IPS-18a (cell line): Measurements from ENCODE around the gene ZNF608.

Source experiments
- H3K27ac ChIP-seq: one replicate; pipeline ENCODE4 v1.5.1; 2013; ENCODE audit warnings: low read length
- H3K27me3 ChIP-seq: one replicate; pipeline ENCODE4 v1.6.1; 2013; ENCODE audit warnings: mild to moderate bottlenecking, low read length; ENCODE audit not compliant: control insufficient read depth, insufficient read depth
- H3K36me3 ChIP-seq: one replicate; pipeline ENCODE4 v1.6.1; 2013; ENCODE audit warnings: low read depth, low read length; ENCODE audit not compliant: control insufficient read depth
- H3K4me1 ChIP-seq: one replicate; pipeline ENCODE4 v1.6.1; 2013; ENCODE audit warnings: low read depth, low read length; ENCODE audit not compliant: control insufficient read depth
- H3K4me3 ChIP-seq: one replicate; pipeline ENCODE4 v1.5.1; 2013; ENCODE audit warnings: low read length
- H3K9ac ChIP-seq: one replicate; pipeline ENCODE4 v1.6.1; 2013; ENCODE audit warnings: mild to moderate bottlenecking, low read length, moderate library complexity
- H3K9me3 ChIP-seq: one replicate; pipeline ENCODE4 v1.6.1; 2013; ENCODE audit warnings: low read depth, low read length; ENCODE audit not compliant: control insufficient read depth

Gene ZNF608

DNA sequence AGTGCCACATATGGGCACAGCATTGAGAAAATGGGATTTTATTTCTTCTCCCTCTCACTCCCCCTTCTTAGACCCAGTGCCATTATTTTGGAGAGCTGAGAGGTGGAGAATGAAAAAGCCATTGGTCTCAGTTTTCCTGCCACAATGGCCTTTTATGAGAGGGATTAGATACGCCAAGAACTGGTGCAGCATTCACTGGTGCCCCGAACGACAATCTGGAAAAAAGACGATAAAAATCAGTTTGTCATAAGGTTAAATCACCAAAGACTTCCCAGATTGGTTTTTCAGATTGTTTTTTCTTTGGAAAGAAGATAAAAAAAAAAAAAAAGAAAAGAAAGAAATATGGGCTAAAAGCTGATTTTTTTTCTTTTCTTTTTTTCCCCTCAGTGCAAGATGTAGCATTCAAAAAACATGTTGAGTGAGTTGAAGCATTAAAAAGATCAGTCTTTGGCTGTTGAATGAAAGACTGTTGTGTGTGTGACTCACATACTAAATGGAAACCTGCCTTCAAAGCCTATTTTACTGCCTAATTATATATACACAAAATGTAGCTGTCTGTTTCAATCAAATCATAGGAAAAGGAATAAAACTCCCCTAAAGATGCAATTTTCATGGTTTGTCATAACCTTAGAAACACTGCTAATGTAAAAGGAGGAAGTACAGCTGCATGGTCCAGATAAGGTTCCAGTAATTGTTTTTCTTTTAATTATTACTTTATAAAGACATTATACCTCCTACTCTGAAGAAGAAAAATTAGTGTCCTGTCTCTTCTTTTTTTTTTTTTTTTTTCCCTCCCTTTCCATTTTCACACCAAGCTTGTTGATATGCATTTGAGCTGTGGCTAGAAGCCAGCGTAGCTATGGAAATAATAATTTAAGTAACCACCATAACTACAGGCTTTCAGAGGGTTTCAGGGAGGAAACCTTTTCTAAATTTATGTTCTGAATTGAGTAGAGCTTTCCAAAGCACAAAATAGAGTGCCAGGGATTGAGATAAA lies 27.2 kb upstream of the ZNF608 start:
- Histone ChIP-seq H3K4me1 (peaks cover 24% of the 10 kb centered on the region), H3K27me3 (no peaks in the 10 kb centered on the region), H3K9ac (no peak overlapping the region), H3K36me3 (no peaks in the 10 kb centered on the region), H3K27ac (no peak overlapping the region), H3K4me3 (no peak overlapping the region), H3K9me3 (no peaks in the 10 kb centered on the region)

DNA sequence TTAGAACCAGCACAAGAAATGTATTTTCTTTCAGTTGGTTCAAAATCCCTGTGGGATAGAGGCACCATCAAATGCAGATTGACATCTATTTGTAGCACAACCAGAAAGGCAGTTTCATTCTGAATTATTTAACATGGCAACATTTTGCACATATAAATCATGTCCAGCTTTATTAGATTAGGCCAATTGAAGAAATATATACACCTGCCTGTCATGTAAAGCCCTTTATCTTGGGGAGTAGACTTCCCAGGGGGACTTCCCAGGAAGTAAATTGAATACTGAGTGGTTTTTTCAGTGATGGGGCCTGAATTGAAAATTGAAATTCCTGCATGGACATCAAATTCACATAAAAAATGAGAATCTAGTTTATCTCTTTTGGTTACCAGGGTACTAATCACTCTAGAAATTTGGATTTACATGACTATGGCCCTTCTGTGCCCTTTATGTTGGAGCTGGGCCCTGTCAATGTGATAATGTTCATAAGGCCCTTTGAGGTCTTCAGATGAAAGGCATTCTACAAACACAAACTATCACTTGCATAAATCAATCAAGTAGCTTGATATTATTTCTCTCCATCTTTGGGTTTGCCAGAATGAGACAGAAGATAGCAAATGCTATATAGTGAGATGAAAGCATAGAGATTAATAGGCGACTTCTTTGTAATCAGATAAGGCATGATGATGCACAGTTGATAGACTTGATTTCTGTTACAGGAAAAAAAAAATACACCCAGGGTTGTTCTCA lies 26.2 kb upstream of the ZNF608 start:
- H3K27ac ChIP-seq, result no peak overlapping the region
- H3K4me1 ChIP-seq, result peaks cover 24% of the 10 kb centered on the region
- H3K9ac ChIP-seq, result no peak overlapping the region
- no peak overlapping the region for H3K4me3 ChIP-seq
- H3K9me3 ChIP-seq, result no peaks in the 10 kb centered on the region
- no peaks in the 10 kb centered on the region for H3K27me3 ChIP-seq
- no peaks in the 10 kb centered on the region for H3K36me3 ChIP-seq

DNA sequence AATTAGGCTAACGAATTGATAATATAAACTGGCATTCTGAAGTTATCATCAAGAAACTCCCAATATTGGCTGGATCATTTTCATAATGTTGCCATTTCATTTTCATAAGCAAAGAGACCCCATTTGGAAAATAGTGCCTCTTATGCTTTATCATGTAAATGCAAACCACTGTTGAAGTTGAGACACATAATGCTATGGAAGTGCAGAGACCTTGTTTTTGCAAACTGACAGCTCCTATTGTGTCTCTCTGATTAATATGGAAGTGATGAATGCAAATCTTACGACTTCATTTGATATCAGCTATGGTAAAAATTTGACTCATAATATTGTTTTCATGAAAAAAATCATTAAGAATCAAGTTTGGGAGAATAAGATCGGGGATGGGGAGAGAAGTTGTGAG lies 25.3 kb upstream of the ZNF608 start:
- Histone ChIP-seq H3K4me1 (peaks cover 24% of the 10 kb centered on the region), H3K27ac (no peak overlapping the region), H3K9me3 (no peaks in the 10 kb centered on the region), H3K27me3 (no peaks in the 10 kb centered on the region), H3K36me3 (no peaks in the 10 kb centered on the region), H3K4me3 (no peak overlapping the region), H3K9ac (no peak overlapping the region)

- H3K27ac ChIP-seq, result no peak overlapping the region
- no peaks in the 10 kb centered on the region for H3K27me3 ChIP-seq
- H3K9me3 ChIP-seq, result no peaks in the 10 kb centered on the region
- H3K4me3 ChIP-seq, result no peak overlapping the region
- H3K9ac ChIP-seq, result no peak overlapping the region
- no peaks in the 10 kb centered on the region for H3K4me1 ChIP-seq
- no peaks in the 10 kb centered on the region for H3K36me3 ChIP-seq
Measured at GRCh38 chr5:124764992-124765611, 18.7 kb upstream of the ZNF608 start.

- no peak overlapping the region for H3K9ac ChIP-seq
- H3K4me3 ChIP-seq, result no peak overlapping the region
- H3K27me3 ChIP-seq, result no peaks in the 10 kb centered on the region
- H3K36me3 ChIP-seq, result no peaks in the 10 kb centered on the region
- no peaks in the 10 kb centered on the region for H3K4me1 ChIP-seq
- H3K27ac ChIP-seq, result no peak overlapping the region
- H3K9me3 ChIP-seq, result no peaks in the 10 kb centered on the region
Measured at GRCh38 chr5:124764585-124764984, 18.1 kb upstream of the ZNF608 start.

DNA sequence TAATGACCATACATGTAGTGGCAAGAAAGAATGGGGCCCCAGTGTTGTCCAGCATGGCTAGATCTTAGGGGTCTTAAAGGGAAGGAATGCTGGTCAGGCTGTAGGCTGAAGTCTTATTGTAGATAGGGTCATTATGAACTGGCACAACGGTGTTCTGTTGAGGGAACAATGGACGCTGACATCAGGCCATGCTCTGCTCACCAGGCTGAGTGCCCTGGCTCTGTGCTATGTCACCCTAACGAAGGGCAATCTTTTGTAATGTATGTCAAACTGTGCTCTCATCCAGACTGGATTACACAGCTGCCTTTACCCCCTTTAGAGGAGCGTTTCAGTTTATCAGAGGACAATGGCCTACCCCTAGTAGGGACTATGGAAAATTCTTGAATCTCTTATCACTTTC lies 14.6 kb upstream of the ZNF608 start:
- no peak overlapping the region for H3K27ac ChIP-seq
- no peak overlapping the region for H3K4me3 ChIP-seq
- H3K4me1 ChIP-seq, result no peaks in the 10 kb centered on the region
- H3K9me3 ChIP-seq, result no peaks in the 10 kb centered on the region
- H3K9ac ChIP-seq, result no peak overlapping the region
- H3K36me3 ChIP-seq, result no peaks in the 10 kb centered on the region
- no peaks in the 10 kb centered on the region for H3K27me3 ChIP-seq

DNA sequence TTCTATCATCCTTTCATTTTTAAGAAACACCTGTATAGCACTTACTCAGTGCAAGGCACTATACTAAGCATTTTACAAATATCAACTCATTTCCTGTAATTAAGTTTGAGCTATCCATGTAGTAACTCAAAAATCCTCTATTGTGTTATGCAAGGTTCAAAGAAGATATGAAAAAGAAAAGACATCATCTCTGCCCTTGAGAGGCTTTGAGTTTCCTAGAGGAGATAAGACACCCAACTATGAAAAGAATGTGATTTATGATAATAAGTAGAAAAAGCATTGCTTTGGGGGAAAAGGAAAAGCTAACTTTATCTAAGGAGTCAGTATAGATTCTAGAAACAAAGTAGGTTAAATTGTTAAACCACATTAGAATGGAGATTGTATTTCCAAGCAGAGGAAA lies 14.2 kb upstream of the ZNF608 start:
- H3K4me1 ChIP-seq, result no peaks in the 10 kb centered on the region
- H3K9me3 ChIP-seq, result no peaks in the 10 kb centered on the region
- H3K9ac ChIP-seq, result no peak overlapping the region
- H3K36me3 ChIP-seq, result no peaks in the 10 kb centered on the region
- no peaks in the 10 kb centered on the region for H3K27me3 ChIP-seq
- no peak overlapping the region for H3K4me3 ChIP-seq
- H3K27ac ChIP-seq, result no peak overlapping the region

DNA sequence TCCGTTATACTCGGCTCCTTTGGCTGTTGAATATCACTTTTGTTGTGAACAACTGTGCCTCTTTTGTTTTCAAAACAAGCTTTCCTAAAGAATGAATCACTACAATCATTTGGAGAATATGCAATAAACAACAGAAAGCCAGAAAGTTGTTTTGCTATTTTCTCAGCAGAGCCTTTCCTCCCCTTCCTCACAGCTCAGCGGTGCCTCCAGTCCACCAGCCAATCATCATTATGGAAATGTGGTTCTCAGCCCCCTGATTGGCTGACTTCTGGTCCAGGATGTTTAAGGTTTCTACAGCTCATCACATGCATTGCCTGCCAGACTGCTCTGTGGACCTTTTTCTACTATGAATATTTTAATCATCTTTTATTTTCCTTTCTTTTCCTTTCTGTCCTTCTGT lies 9.1 kb upstream of the ZNF608 start:
- Histone ChIP-seq H3K4me3 (no peak overlapping the region), H3K9ac (no peak overlapping the region), H3K36me3 (no peaks in the 10 kb centered on the region), H3K27me3 (no peaks in the 10 kb centered on the region), H3K4me1 (peaks cover 23% of the 10 kb centered on the region), H3K27ac (no peak overlapping the region), H3K9me3 (no peaks in the 10 kb centered on the region)

DNA sequence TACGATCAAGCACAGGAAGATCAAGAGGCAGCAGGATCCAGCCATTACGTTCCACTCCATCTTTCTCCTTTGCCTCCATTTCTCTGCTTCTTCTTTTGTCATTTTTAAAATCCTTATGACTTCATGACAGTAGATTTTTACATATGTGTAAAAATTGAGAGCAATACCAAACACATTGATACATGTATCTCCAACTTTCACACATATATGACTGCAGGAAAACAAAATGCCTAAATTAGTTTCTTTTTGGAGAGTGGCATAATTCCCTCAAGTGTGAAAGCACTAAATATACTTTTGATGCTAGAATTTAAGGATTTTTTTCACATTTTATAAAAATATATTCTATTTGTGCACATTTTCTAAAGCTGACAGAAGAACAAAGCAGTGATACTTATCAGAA lies 8.6 kb upstream of the ZNF608 start:
- no peaks in the 10 kb centered on the region for H3K9me3 ChIP-seq
- no peak overlapping the region for H3K9ac ChIP-seq
- no peak overlapping the region for H3K4me3 ChIP-seq
- no peaks in the 10 kb centered on the region for H3K27me3 ChIP-seq
- no peaks in the 10 kb centered on the region for H3K36me3 ChIP-seq
- peaks cover 28% of the 10 kb centered on the region for H3K4me1 ChIP-seq
- no peak overlapping the region for H3K27ac ChIP-seq

- Histone ChIP-seq H3K4me1 (peaks cover 35% of the 10 kb centered on the region), H3K36me3 (no peaks in the 10 kb centered on the region), H3K9me3 (no peaks in the 10 kb centered on the region), H3K9ac (no peak overlapping the region), H3K27ac (no peak overlapping the region), H3K27me3 (no peaks in the 10 kb centered on the region), H3K4me3 (no peak overlapping the region)
Measured at GRCh38 chr5:124754206-124754927, 7.9 kb upstream of the ZNF608 start.
